HL-60/S4 treated with retinoic acid at 250 ng/mL for 4 days and 3 days (cell line): Measurements from ENCODE around the gene APOB.

Experiments used
- in situ Hi-C: fragments of 300-500 bp; cut with MboI; formaldehyde crosslinking; loops from 2 replicates; pipeline ENCODE4 v1.7.0; 2022; ENCODE audit warnings: low sequenced_read_pairs

APOB gene

DNA sequence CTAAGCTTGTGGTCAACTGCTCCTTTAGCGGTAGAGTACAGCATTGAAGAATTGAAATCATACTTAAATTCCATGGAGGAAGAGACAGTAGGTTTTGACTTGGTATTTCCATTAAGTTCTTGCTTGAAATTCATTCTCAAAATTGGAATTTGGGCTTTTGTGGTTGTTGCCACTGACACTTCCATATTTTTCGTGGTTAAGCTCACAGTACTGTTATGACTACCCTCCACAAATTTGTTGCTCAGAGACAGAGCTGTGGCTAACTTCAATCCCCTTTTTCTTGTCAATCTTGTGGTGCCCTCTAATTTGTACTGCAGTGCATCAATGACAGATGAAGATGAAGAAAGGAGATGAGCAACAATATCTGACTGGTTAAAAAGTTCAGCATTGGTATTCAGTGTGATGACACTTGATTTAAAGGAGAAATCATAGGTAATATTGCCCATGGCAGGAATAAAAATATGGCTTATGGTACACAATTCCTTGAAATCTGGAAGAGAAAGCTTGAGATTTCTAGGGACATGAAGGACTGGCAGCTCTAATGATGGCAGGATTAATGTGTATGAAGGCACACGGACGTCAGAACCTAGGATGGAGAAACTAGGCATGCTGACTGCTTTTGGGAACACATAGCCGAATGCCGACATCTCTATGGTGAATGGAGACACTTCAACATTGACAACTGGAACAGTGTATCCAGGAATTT lies 37.3 kb downstream of the APOB start:
- in situ Hi-C loops, result no loop called here

DNA sequence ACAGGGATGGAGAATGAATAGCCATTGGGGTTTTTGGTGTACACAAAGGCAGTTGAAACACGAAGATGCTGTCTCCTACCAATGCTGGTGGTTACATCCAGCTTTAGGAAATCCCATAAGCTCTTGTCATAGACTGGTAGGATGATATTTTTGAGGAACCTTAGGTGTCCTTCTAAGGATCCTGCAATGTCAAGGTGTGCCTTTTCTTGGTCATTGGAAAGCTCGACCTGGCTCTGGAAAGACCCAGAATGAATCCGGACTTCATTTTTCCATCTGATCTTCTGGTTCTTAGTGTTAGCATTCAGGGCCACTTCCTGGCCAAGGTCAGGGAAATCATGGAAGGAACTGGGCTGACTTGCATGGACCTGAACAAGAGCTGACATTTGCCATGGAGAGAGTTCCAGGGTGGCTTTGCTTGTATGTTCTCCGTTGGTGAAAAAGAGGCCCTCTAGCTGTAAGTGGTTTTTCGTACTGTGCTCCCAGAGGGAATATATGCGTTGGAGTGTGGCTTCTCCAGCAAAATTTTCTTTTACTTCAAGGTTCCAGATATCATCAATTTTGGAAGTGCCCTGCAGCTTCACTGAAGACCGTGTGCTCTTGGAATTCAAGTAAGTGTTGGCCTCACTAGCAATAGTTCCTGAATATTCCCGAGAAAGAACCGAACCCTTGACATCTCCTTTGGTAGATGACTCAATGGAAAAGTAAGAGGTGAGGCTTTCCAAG lies 38.0 kb downstream of the APOB start:
- in situ Hi-C loops, result no loop called here

DNA sequence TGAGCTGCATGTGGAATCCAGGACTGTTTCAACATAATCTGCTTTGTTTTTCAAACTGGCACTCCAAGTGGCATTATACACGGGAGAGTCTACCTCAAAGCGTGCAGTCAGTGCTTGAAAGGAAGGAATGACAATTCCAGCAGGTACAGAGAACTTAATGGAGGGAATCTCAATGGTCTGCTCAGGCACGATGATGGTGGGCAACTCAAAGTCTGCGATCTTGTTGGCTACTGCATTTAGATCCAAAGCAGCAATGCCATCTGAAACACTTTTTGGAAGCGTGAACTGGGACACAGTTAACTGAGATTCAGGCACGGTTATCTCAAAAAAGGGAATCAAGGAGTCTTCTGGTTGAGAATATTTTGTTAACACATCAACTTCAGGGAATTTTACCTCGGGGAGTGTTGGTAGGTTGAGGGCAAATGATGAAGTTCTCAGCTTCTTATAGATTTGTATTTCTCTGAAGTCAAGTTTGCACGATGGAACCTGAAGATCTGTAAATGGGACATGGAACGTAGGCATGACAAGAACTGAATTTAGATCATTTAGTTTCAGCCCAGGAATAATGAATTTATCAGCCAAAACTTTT lies 38.7 kb downstream of the APOB start:
- in situ Hi-C loops, result no loop called here

DNA sequence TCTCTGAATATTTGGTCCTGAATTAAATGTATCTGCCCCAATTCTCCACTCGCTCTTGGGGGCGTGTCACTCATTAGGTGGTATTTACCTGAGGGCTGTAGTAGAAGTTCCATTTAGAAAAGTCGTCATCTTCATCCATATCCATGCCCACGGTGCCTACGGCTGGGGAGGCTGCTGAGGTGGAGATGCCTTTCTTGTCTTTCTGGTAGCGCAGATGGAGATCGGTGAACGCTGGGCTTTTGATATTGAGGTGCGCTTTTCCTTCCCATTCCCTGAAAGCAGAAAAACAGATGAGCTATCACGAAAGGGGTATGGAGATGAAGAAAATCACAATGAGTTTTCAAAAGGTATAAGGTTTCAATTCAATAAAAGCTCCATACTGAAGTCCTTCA lies 39.7 kb downstream of the APOB start:
- in situ Hi-C loops, result no loop called here

DNA sequence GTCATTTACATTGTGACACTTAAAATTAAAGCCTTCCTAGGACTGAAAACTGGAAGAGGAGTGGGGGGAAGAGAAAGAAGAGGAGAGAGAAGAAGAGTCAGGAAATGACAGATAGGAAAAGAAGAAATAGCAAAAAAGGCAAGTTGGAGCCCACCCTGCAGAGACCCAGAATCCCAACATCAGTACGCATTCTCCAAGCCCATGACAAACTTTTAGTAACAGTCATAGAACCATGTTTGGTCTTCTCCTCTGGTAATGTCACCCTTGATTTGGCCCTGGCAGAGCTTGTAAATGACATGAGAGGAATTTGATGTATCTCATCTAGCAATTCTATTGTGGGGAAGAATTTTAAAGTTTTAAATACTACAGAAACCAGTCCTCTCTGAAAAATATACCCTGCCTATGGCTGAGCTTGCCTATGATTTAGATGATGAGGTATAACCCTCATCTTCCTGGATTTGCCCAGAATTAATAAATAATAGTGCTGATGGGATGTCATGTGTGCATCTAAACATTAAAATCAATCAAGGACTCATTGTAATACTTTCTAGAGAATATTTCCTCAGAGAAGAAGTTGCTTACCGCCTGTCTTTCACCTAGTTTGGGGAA lies 40.2 kb downstream of the APOB start:
- in situ Hi-C loops, result no loop called here

GRCh38 chr2:21002814-21003192 lies 41.1 kb downstream of the APOB start:
- in situ Hi-C loops, result no loop called here

- in situ Hi-C loops, result no loop called here
Measured at GRCh38 chr2:21001988-21002813, 41.7 kb downstream of the APOB start.

DNA sequence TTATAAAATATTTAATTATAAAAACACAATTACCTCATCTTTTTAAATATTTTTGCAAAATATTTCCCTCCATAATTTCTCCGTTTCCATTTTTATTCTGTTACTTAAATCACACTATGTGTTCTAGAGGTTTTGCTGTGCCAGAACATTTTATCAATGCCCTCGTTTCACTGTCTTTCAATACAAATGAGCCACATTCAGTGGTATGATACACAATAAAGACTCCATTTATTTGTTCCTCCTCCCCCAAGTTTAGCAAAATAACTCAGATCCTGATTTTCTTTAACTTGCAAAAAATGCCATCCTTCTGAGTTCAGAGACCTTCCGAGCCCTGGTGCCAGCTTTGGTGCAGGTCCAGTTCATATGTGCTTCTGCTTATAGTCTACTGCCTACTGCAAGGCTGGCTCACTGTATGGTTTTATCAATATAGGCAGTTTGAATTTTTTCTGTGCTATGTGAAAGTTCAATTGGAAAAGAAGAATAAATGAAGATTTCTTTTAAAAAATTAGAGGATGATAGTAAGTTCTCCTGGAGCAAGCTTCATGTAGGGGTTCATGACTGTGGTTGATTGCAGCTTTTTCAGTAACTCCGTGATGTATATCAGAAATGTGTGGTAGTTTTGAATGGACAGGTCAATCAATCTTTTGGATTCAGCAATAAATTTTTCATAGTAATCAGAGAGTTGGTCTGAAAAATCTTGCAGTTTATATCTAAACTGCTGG lies 42.5 kb downstream of the APOB start:
- in situ Hi-C loops, result no loop called here

- in situ Hi-C loops, result no loop called here
Measured at GRCh38 chr2:20999906-21000645, 43.8 kb downstream of the APOB start.

DNA sequence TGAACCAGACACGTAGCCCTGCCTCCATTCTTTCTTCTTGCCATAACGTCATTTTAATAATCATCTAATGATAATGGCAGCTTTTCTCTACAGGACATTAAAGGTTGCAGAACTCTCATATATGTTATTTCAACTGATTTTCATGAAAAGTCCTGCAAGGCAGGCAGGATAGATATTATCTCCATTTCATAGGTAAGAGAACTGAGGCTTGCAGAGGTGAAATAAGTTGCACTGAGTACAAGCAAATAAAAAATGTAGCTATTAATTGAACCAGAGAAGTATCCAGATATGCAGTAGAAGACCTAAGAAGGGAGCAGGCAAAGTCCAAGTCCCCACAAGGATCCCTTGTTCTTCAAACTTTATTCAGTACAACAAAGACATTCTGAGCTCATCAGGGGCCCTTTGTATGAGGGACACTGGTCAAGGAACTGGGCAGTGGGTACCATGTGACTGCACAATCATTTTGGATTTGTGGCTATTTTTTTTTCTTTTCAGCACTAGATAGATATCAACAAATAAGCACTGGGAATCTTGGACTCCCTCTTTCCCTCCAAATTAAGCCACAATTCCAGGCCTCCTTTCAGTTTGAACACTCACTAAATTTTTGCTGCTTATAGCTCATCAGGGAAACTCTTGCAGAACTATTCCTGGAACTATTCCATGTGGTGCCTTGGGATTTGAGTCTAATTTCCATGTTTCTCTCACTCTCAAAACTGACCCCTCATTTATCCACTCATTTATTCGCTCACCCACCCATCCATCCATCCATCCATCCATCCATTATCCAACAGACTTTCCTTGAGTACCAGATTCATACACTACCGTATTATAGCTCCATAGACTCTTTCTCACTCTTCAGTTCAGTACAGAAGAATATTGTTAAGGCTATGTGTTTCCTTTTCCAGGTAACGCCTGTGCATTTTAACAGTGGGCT lies 44.6 kb downstream of the APOB start:
- in situ Hi-C loops, result no loop called here

- in situ Hi-C loops, result no loop called here
Measured at GRCh38 chr2:20997953-20998722, 45.7 kb downstream of the APOB start.

- in situ Hi-C loops, result no loop called here
Measured at GRCh38 chr2:20994130-20994529, 49.7 kb downstream of the APOB start.

DNA sequence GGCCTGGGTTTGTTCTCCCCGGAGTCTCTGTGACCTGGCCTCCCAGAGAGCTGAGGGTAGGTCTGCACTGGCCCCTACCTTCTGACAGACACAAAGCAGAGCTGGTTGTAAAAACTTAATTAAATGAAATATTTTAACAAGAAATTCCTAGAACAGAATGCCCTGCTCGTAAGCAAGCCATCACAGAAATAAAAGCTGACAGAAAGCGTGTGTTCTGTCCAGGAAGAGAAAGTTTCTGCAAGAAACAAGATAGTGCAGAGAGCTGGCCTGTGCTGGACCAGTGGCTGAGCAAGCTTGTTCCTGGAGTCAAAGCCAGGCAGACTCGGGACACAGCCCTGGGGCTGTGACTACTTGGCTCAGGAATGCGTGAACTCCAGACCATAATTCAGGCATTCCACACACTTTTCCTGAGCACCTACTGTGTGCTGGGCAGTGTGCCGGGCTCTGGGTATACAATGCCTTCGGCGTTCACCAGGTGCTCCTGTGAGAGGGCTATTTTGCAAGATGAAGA lies 51.6 kb downstream of the APOB start:
- in situ Hi-C loops, result no loop called here

- in situ Hi-C loops, result no loop called here
Measured at GRCh38 chr2:20990442-20991430, 53.1 kb downstream of the APOB start.

GRCh38 chr2:20989404-20989803 lies 54.5 kb downstream of the APOB start:
- in situ Hi-C loops, result no loop called here

GRCh38 chr2:20988905-20989304 lies 55.0 kb downstream of the APOB start:
- in situ Hi-C loops, result no loop called here
